Mesenchymal stem cell (in vitro differentiated cells and primary cell): ENCODE data around the gene SYT15.

ENCODE experiments used
- DNase-seq: peaks from one replicate; pipeline ENCODE4 v3.0.0-alpha.2; 2013
- H2AFZ ChIP-seq: one replicate; pipeline ENCODE4 v1.6.1; 2013; ENCODE audit warnings: low read depth, mild to moderate bottlenecking, control low read depth, inconsistent platforms, low read length, moderate library complexity
- H2AK5ac ChIP-seq: 2 replicates; pipeline ENCODE4 v1.6.1; 2013; ENCODE audit warnings: low read length, moderate library complexity, mild to moderate bottlenecking, inconsistent platforms; ENCODE audit not compliant: severe bottlenecking
- H2BK120ac ChIP-seq: one replicate; pipeline ENCODE4 v1.6.1; 2013; ENCODE audit warnings: low read depth, mild to moderate bottlenecking, inconsistent platforms, low read length, moderate library complexity
- H2BK12ac ChIP-seq, 2 experiments: one replicate each; pipeline ENCODE4 v1.6.1; 2013; ENCODE audit warnings: inconsistent platforms in 2 of 2, low read length in 2 of 2, mild to moderate bottlenecking in 2 of 2, moderate library complexity in 2 of 2, control low read depth in 1 of 2
- H2BK15ac ChIP-seq: one replicate; pipeline ENCODE4 v1.6.1; 2013; ENCODE audit warnings: mild to moderate bottlenecking, low read depth, inconsistent platforms; ENCODE audit not compliant: poor library complexity, severe bottlenecking
- H2BK5ac ChIP-seq: 2 replicates; pipeline ENCODE4 v1.6.1; 2013; ENCODE audit warnings: low read depth, mild to moderate bottlenecking, low read length, control low read depth, inconsistent platforms; ENCODE audit not compliant: poor library complexity, severe bottlenecking
- H3K14ac ChIP-seq, 2 experiments: one replicate each; pipeline ENCODE4 v1.6.1; 2013; ENCODE audit warnings: inconsistent platforms in 2 of 2, low read length in 2 of 2, control low read depth in 1 of 2, mild to moderate bottlenecking in 1 of 2, moderate library complexity in 1 of 2
- H3K18ac ChIP-seq, 2 experiments: one replicate each; pipeline ENCODE4 v1.6.1; 2013; ENCODE audit warnings: inconsistent platforms in 2 of 2, low read length in 2 of 2, control low read depth in 1 of 2, low read depth in 1 of 2, mild to moderate bottlenecking in 1 of 2
- H3K23ac ChIP-seq, 2 experiments: one replicate each; pipeline ENCODE4 v1.6.1; 2013; ENCODE audit warnings: inconsistent platforms in 2 of 2, low read length in 2 of 2, mild to moderate bottlenecking in 2 of 2, moderate library complexity in 2 of 2, control low read depth in 1 of 2
- H3K27ac ChIP-seq: 2 replicates; pipeline ENCODE4 v1.5.1; 2013; ENCODE audit warnings: mild to moderate bottlenecking, moderate library complexity, low read length, control low read depth, inconsistent platforms; ENCODE audit not compliant: poor library complexity, severe bottlenecking
- H3K27me3 ChIP-seq, 2 experiments: 2 replicates each; pipeline versions ENCODE4 v1.6.1 to v1.7.0; 2013; ENCODE audit warnings: low read length in 2 of 2, mild to moderate bottlenecking in 2 of 2, moderate library complexity in 2 of 2, control low read depth in 1 of 2, inconsistent platforms in 1 of 2; ENCODE audit not compliant: control insufficient read depth in 1 of 2, insufficient read depth in 1 of 2
- H3K36me3 ChIP-seq, 2 experiments: 2 replicates each; pipeline versions ENCODE4 v1.6.1 to v1.7.0; 2013; ENCODE audit warnings: low read length in 2 of 2, control low read depth in 1 of 2, inconsistent platforms in 1 of 2, low read depth in 1 of 2, mild to moderate bottlenecking in 1 of 2; ENCODE audit not compliant: insufficient read depth in 2 of 2, control insufficient read depth in 1 of 2
- H3K4ac ChIP-seq, 2 experiments: one replicate each; pipeline ENCODE4 v1.6.1; 2013; ENCODE audit warnings: inconsistent platforms in 2 of 2, low read length in 2 of 2, mild to moderate bottlenecking in 2 of 2, moderate library complexity in 2 of 2, control low read depth in 1 of 2, low read depth in 1 of 2
- H3K4me1 ChIP-seq: 2 replicates; pipeline ENCODE4 v1.6.1; 2013; ENCODE audit warnings: low read depth, low read length, control low read depth; ENCODE audit not compliant: control insufficient read depth, insufficient read depth
- H3K4me2 ChIP-seq: 2 replicates; pipeline ENCODE4 v1.6.1; 2013; ENCODE audit warnings: low read length, mild to moderate bottlenecking, inconsistent platforms; ENCODE audit not compliant: poor library complexity, severe bottlenecking
- H3K4me3 ChIP-seq, 2 experiments: 2 replicates each; pipeline versions ENCODE4 v1.5.1 to v1.7.0; 2013; ENCODE audit warnings: low read length in 2 of 2, mild to moderate bottlenecking in 2 of 2, control low read depth in 1 of 2, low read depth in 1 of 2; ENCODE audit not compliant: insufficient read depth in 1 of 2
- H3K79me1 ChIP-seq: replicated peaks from 2 replicates; pipeline ENCODE4 v1.6.1; 2013; ENCODE audit warnings: mild to moderate bottlenecking, control low read depth, low read length, inconsistent platforms; ENCODE audit not compliant: poor library complexity, severe bottlenecking
- H3K9ac ChIP-seq: 2 replicates; pipeline ENCODE4 v1.7.0; 2013; ENCODE audit warnings: mild to moderate bottlenecking, low read length, moderate library complexity
- H3K9me3 ChIP-seq: 2 replicates; pipeline ENCODE4 v1.7.0; 2013; ENCODE audit warnings: mild to moderate bottlenecking, low read length; ENCODE audit not compliant: control insufficient read depth
- H4K8ac ChIP-seq: one replicate; pipeline ENCODE4 v1.6.1; 2013; ENCODE audit warnings: inconsistent platforms, mild to moderate bottlenecking, low read length, moderate library complexity
- H4K91ac ChIP-seq: one replicate; pipeline ENCODE4 v1.6.1; 2013; ENCODE audit warnings: mild to moderate bottlenecking, low read length, inconsistent platforms
- WGBS: methylation state at CpG from one replicate; pipeline ENCODE4 v1.1.7; 2013; ENCODE audit warnings: mixed read lengths; 5-methylcytosine and 5-hydroxymethylcytosine counted together

SYT15 gene

GRCh38 chr10:46556515-46557318 lies 22.2 kb upstream of the SYT15 start, which contains the start of gene GPRIN2:
Gene GPRIN2 (minus strand): TSS chr10:46556658. CDS start chr10:46550736, 5,922 bp downstream.
- Histone ChIP-seq H3K27ac (no peak within 1 kb of the TSS), H3K18ac (no peak within 1 kb of the TSS), H2BK12ac (no peak within 1 kb of the TSS), H3K14ac (no peak within 1 kb of the TSS), H3K36me3 (peaks cover 0 to 3% of the 10 kb centered on the region in 2 experiments), H3K4me2 (peak within 1 kb of the TSS; percentile 89), H3K23ac (peak within 1 kb of the TSS in 1 of 2 experiments; percentile 26), H3K9ac (no peak within 1 kb of the TSS), H2BK5ac (no peak within 1 kb of the TSS), H2BK120ac (no peak within 1 kb of the TSS), H3K4ac (no peak within 1 kb of the TSS), H3K79me1 (no peaks in the 10 kb centered on the region), H2BK15ac (no peak within 1 kb of the TSS), H3K27me3 (peaks cover 64 to 91% of the 10 kb centered on the region in 2 experiments), H3K4me1 (peaks cover 20% of the 10 kb centered on the region), H4K91ac (no peak within 1 kb of the TSS), H3K4me3 (peak within 1 kb of the TSS in 1 of 2 experiments; percentile 63), H4K8ac (no peak within 1 kb of the TSS), H3K9me3 (no peaks in the 10 kb centered on the region), H2AFZ (no peak within 1 kb of the TSS), H2AK5ac (peak within 1 kb of the TSS; percentile 11)
- DNase-seq = no peak
- WGBS = 6% methylated on average over 58 of the region's 74 CpGs

- Histone ChIP-seq H2AFZ (no peak overlapping the region), H3K4me3 (no peak overlapping the region), H4K8ac (no peak overlapping the region), H3K23ac (no peak overlapping the region), H2BK12ac (no peak overlapping the region), H3K36me3 (no peaks in the 10 kb centered on the region), H3K14ac (no peak overlapping the region), H4K91ac (peak overlapping the region; percentile 22), H2BK15ac (no peak overlapping the region), H3K4ac (no peak overlapping the region), H3K27ac (no peak overlapping the region), H3K18ac (no peak overlapping the region), H3K4me2 (no peak overlapping the region), H3K9me3 (no peaks in the 10 kb centered on the region), H2BK5ac (no peak overlapping the region), H3K27me3 (peaks cover 64 to 83% of the 10 kb centered on the region in 2 experiments), H2BK120ac (no peak overlapping the region), H3K9ac (no peak overlapping the region), H2AK5ac (no peak overlapping the region), H3K79me1 (no peaks in the 10 kb centered on the region), H3K4me1 (peaks cover 20% of the 10 kb centered on the region)
- no peak for DNase-seq
- 85% methylated on average over 33 of the region's 33 CpGs for WGBS
Measured at GRCh38 chr10:46557319-46558121, 21.4 kb upstream of the SYT15 start.

GRCh38 chr10:46558122-46558391 lies 20.9 kb upstream of the SYT15 start:
- H2BK12ac ChIP-seq = no peak overlapping the region
- no peaks in the 10 kb centered on the region for H3K36me3 ChIP-seq
- H3K79me1 ChIP-seq = no peaks in the 10 kb centered on the region
- H3K9me3 ChIP-seq = no peaks in the 10 kb centered on the region
- H3K18ac ChIP-seq = no peak overlapping the region
- peaks cover 64 to 78% of the 10 kb centered on the region in 2 experiments for H3K27me3 ChIP-seq
- H3K23ac ChIP-seq = no peak overlapping the region
- H3K4me1 ChIP-seq = peaks cover 20% of the 10 kb centered on the region
- no peak for DNase-seq
- H2BK15ac ChIP-seq = no peak overlapping the region
- H3K4me3 ChIP-seq = no peak overlapping the region
- no peak overlapping the region for H2BK5ac ChIP-seq
- H4K8ac ChIP-seq = no peak overlapping the region
- H2BK120ac ChIP-seq = no peak overlapping the region
- H3K14ac ChIP-seq = no peak overlapping the region
- no peak overlapping the region for H3K27ac ChIP-seq
- H4K91ac ChIP-seq = no peak overlapping the region
- WGBS = no CpG with 5 or more reads among the region's 1 CpG
- H3K4me2 ChIP-seq = no peak overlapping the region
- no peak overlapping the region for H3K4ac ChIP-seq
- H2AK5ac ChIP-seq = no peak overlapping the region
- H3K9ac ChIP-seq = no peak overlapping the region
- no peak overlapping the region for H2AFZ ChIP-seq
